Measurements from ENCODE around the gene RHBDF2. TPM values are rescaled to one million over a fixed set of nuclear protein-coding genes. Genes with fewer than 3 reads are reported as not detected.
A peak's percentile ranks its signal among the peaks of the same experiment; 100 is the strongest.

RHBDF2 gene
- total RNA-seq, 6 experiments from 2014 or later: 7.1 to 18.6 (median 11.0) TPM

DNA sequence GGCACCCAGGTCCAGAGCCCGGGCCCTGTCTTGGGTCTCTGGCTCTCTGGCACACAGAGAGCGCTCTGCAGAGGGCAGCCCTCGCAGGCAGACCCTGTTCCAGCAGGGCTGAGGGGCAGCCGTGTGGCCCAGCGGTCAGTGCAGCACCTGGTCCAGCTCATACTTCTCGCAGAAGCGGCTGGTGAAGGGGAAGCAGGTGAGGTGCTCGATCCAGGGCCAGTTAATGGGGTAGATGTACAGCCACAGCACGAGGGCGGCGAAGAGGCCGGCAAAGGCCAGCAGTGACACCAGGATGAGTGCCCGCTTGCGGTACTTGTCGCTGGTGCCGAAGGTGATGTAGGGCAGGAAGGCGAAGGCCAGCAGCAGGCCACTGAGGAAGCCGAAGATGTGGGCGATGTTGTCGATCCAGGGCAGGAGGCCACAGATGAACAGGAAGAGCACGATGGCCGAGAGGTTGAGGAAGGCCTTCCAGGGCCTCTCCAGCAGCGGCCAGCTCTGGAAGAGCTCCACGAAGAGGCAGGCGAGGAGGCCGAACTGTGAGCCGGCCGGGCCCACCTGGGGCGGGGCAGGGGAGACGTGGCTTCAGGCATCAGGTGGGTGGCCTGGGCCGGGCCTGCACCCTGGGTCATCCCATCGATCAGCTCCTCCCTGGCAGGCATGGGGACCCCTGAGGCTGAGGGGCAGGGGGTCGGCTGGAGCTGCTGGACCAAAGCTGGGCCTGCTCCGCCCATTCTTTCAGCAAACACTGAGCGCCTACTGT is 29.5 kb downstream of the RHBDF2 start:
- 100% methylated on average over 1 of the region's 35 CpGs for WGBS (ENCODE audit: insufficient coverage, low coverage, low lambda C conversion rate, missing lambda C conversion rate)
- peak in 1 of 3 donors; percentile 44 for DNase-seq
- Histone ChIP-seq H3K27me3 (no peaks in the 10 kb centered on the region), H3K9me3 (no peaks in the 10 kb centered on the region), H3K4me3 (no peak overlapping the region), H3K4me1 (no peaks in the 10 kb centered on the region), H3K36me3 (no peaks in the 10 kb centered on the region), H3K27ac (no peak overlapping the region)
- intact Hi-C loops (cut with DNase I): no loop called here
- TF ChIP-seq, protein P1, sequence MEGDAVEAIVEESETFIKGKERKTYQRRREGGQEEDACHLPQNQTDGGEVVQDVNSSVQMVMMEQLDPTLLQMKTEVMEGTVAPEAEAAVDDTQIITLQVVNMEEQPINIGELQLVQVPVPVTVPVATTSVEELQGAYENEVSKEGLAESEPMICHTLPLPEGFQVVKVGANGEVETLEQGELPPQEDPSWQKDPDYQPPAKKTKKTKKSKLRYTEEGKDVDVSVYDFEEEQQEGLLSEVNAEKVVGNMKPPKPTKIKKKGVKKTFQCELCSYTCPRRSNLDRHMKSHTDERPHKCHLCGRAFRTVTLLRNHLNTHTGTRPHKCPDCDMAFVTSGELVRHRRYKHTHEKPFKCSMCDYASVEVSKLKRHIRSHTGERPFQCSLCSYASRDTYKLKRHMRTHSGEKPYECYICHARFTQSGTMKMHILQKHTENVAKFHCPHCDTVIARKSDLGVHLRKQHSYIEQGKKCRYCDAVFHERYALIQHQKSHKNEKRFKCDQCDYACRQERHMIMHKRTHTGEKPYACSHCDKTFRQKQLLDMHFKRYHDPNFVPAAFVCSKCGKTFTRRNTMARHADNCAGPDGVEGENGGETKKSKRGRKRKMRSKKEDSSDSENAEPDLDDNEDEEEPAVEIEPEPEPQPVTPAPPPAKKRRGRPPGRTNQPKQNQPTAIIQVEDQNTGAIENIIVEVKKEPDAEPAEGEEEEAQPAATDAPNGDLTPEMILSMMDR (IDR thresholded peaks at IDR 0.05): no peak
- no peak for TF ChIP-seq POLR2A (IDR thresholded peaks at IDR 0.05)
- no peak for ATAC-seq

DNA sequence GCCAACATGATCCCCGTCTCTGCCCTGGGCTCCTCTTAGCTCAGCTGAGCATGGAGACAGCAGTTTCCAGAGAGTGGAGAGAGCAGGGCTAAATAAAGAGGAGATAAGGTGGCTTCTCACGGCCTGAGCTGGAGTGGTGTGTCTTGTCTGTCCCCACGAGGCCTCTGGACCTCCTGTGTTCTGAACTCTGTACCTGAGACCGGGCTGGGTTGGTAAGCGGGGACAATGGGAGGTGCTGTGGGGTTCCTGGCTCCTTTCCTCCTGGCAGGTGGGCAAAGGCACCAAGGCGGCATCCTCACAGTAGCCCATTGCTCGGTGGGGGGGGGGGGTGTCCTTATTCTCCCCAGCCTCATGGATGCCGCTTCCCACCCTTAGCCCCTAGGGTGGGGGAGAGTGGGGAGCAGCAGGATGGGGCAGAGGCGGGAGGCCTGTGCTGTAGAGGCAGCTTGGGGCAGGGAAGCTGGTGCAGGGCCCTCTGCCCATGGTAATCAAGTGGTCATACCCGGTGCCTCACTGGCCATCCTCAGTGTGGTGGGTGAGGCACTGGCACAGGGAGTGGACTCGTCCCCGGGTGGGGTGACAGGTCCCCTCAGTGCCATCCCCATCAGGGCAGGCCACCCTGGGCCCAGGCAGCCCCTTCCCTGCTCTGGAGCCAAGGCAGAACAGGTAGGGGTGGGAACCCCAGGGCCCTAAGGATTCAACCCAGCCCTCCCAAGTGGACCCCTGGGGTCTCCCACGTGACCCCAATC is 31.1 kb downstream of the RHBDF2 start:
- Histone ChIP-seq H3K4me3 (no peak overlapping the region), H3K36me3 (no peaks in the 10 kb centered on the region), H3K27ac (no peak overlapping the region), H3K4me1 (no peaks in the 10 kb centered on the region), H3K9me3 (no peaks in the 10 kb centered on the region), H3K27me3 (no peaks in the 10 kb centered on the region)
- ATAC-seq (no peak), DNase-seq (peak in 1 of 3 donors; percentile 42)
- TF ChIP-seq POLR2A (IDR thresholded peaks at IDR 0.05): no peak
- TF ChIP-seq, protein P1 (IDR thresholded peaks at IDR 0.05): no peak
- intact Hi-C loops (cut with DNase I): loop anchor here (5.0 kb wide), 1 partner anchor 37 kb away; no protein-coding TSS in a partner anchor
- WGBS (ENCODE audit: insufficient coverage, low coverage, low lambda C conversion rate, missing lambda C conversion rate): 60% methylated on average over 3 of the region's 13 CpGs

DNA sequence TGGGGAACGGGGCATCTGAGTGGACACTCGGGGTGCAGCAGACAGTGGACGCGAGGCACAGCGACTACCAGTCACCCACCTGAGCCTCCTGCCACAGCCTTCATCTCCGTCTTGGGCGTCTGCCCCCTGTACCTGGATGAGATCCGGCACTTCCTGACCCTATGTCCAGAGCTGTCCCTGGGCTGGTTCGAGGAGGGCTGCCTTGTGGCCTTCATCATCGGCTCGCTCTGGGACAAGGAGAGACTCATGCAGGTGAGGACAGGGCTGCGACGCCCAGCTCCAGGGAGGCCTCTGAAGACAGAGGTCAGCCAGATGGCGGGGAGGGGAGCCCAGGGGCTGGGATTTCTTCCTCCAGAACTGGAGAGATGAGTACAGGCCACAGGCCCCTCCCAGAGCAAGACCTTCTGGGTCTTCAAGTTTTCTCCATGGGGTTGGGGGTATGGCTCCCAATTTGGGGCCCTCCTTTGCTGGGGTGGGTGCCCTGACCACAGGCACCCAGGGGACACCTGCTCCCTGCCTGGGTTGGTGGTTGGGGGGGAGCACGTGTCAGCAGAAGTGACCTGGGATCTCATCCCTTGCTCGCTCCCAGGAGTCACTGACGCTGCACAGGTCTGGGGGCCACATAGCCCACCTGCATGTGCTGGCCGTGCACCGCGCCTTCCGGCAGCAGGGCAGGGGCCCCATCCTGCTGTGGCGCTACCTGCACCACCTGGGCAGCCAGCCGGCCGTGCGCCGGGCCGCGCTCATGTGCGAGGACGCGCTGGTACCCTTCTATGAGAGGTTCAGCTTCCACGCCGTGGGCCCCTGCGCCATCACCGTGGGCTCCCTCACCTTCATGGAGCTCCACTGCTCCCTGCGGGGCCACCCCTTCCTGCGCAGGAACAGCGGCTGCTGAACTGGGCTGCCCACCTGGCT is 31.9 kb downstream of the RHBDF2 start:
- WGBS (ENCODE audit: insufficient coverage, low coverage, low lambda C conversion rate, missing lambda C conversion rate): no CpG with 5 or more reads among the region's 38 CpGs
- H3K27me3 ChIP-seq: no peaks in the 10 kb centered on the region
- ATAC-seq: no peak
- no peak for TF ChIP-seq POLR2A (IDR thresholded peaks at IDR 0.05)
- TF ChIP-seq, protein P1 (IDR thresholded peaks at IDR 0.05): no peak
- no peak overlapping the region for H3K4me3 ChIP-seq
- intact Hi-C loops (cut with DNase I): loop anchor here (5.0 kb wide), 1 partner anchor 38 kb away; no protein-coding TSS in a partner anchor
- H3K27ac ChIP-seq: no peak overlapping the region
- H3K36me3 ChIP-seq: no peaks in the 10 kb centered on the region
- peak in 1 of 3 donors; percentile 41 for DNase-seq
- H3K9me3 ChIP-seq: no peaks in the 10 kb centered on the region
- no peaks in the 10 kb centered on the region for H3K4me1 ChIP-seq

DNA sequence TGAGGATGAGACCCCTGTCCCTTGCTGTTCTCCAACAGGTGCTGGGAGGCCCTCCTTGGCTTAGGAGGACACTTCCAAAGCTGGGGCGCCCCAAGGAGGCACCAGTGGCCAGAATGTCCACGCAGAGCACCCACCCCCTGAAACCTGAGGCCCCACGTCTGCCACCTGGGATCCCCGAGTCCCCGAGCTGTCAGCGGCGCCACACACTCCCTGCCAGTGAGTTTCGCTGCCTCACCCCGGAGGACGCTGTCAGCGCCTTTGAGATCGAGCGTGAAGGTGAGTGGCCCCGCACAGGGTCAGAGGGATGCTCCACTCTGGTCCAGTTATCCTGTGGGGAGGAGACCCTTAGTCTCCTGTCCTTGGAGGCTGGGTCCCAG is 32.6 kb downstream of the RHBDF2 start:
- intact Hi-C loops (cut with DNase I): loop anchor here (5.0 kb wide), 1 partner anchor 39 kb away; no protein-coding TSS in a partner anchor
- no peaks in the 10 kb centered on the region for H3K27me3 ChIP-seq
- WGBS (ENCODE audit: insufficient coverage, low coverage, low lambda C conversion rate, missing lambda C conversion rate): no CpG with 5 or more reads among the region's 14 CpGs
- H3K4me3 ChIP-seq: no peak overlapping the region
- H3K36me3 ChIP-seq: no peaks in the 10 kb centered on the region
- H3K9me3 ChIP-seq: no peaks in the 10 kb centered on the region
- DNase-seq (peak in 1 of 3 donors; percentile 42), ATAC-seq (no peak)
- no peak for TF ChIP-seq POLR2A (IDR thresholded peaks at IDR 0.05)
- TF ChIP-seq, protein P1 (IDR thresholded peaks at IDR 0.05): no peak
- H3K4me1 ChIP-seq: no peaks in the 10 kb centered on the region
- H3K27ac ChIP-seq: no peak overlapping the region
